Osteoblast (primary cell): Measurements from ENCODE around the gene PHLDB1. TPM values are rescaled to one million over a fixed set of nuclear protein-coding genes. Genes with fewer than 3 reads are reported as not detected.
A peak's percentile ranks its signal among the peaks of the same experiment; 100 is the strongest.

Source experiments
- DNase-seq: peaks from one replicate; pipeline ENCODE4 v3.0.0; 2011; ENCODE audit warnings: low spot score, mixed read lengths; ENCODE audit not compliant: insufficient read length; ENCODE audit errors: missing footprints
- H2AFZ ChIP-seq: 2 replicates; pipeline ENCODE4 v1.6.0; 2011; ENCODE audit warnings: mild to moderate bottlenecking, low read length
- H3K27ac ChIP-seq: 2 replicates; pipeline ENCODE4 v1.5.1; 2011; ENCODE audit warnings: mild to moderate bottlenecking, low read depth, low read length, moderate library complexity
- H3K27me3 ChIP-seq: 2 replicates; pipeline ENCODE4 v1.6.0; 2012; ENCODE audit warnings: mild to moderate bottlenecking, control low read depth, inconsistent platforms, low read length, moderate library complexity; ENCODE audit not compliant: insufficient read depth
- H3K36me3 ChIP-seq: 2 replicates; pipeline ENCODE4 v1.5.1; 2011; ENCODE audit warnings: mild to moderate bottlenecking, low read length, control low read depth, moderate library complexity; ENCODE audit not compliant: insufficient read depth
- H3K4me1 ChIP-seq: 2 replicates; pipeline ENCODE4 v1.5.1; 2011; ENCODE audit warnings: mild to moderate bottlenecking, low read length, control low read depth, moderate library complexity; ENCODE audit not compliant: insufficient read depth
- H3K4me2 ChIP-seq: 2 replicates; pipeline ENCODE4 v1.6.0; 2011; ENCODE audit warnings: mild to moderate bottlenecking, low read length; ENCODE audit not compliant: insufficient read depth
- H3K4me3 ChIP-seq: fragments of 200-600 bp; sonication (generic); 3 replicates; pipeline ENCODE4 v1.5.1; 2012; ENCODE audit warnings: mild to moderate bottlenecking, low read length, inconsistent platforms; ENCODE audit not compliant: insufficient read depth
- H3K79me2 ChIP-seq: 2 replicates; pipeline ENCODE4 v1.6.0; 2012; ENCODE audit warnings: mild to moderate bottlenecking, low read length, control low read depth, inconsistent platforms; ENCODE audit not compliant: insufficient read depth
- H3K9me3 ChIP-seq: 2 replicates; pipeline ENCODE4 v1.5.1; 2011; ENCODE audit warnings: low read depth, low read length, control low read depth
- H4K20me1 ChIP-seq: 2 replicates; pipeline ENCODE4 v1.6.0; 2012; ENCODE audit warnings: mild to moderate bottlenecking, low read length, control low read depth; ENCODE audit not compliant: insufficient read depth
- CTCF ChIP-seq: IDR thresholded peaks from 2 replicates; pipeline ENCODE4 v1.5.1; 2011; ENCODE audit warnings: mild to moderate bottlenecking, low read depth, low read length, moderate library complexity; ENCODE audit errors: extremely low read depth
- total RNA-seq: library from RNA; depleted of rRNA; stranded (reverse); fragments of >200 nt; gene quantifications from 2 replicates; pipeline ENCODE4 v1.2.3, GENCODE V29; 2012

PHLDB1 gene
- total RNA-seq, 1 donor: 96.3 TPM

- Histone ChIP-seq H3K27me3 (no peaks in the 10 kb centered on the region), H3K9me3 (no peaks in the 10 kb centered on the region), H3K4me3 (peak overlapping the region; percentile 9), H4K20me1 (no peaks in the 10 kb centered on the region), H3K27ac (peak overlapping the region; percentile 94), H3K79me2 (peaks cover 26% of the 10 kb centered on the region), H3K4me1 (peaks cover 47% of the 10 kb centered on the region), H3K4me2 (peak overlapping the region; percentile 58), H3K36me3 (peaks cover 29% of the 10 kb centered on the region), H2AFZ (no peak overlapping the region)
- peak; percentile 94 for DNase-seq
- TF ChIP-seq CTCF: no peak
Measured at GRCh38 chr11:118605116-118605867, 2.1 kb upstream of the PHLDB1 start.

- Histone ChIP-seq H3K4me2 (peak overlapping the region; percentile 58), H3K79me2 (peaks cover 35% of the 10 kb centered on the region), H3K4me3 (peak overlapping the region; percentile 9), H4K20me1 (no peaks in the 10 kb centered on the region), H2AFZ (no peak overlapping the region), H3K36me3 (peaks cover 22% of the 10 kb centered on the region), H3K9me3 (no peaks in the 10 kb centered on the region), H3K27ac (peak overlapping the region; percentile 94), H3K27me3 (no peaks in the 10 kb centered on the region), H3K4me1 (peaks cover 54% of the 10 kb centered on the region)
- DNase-seq: no peak
- no peak for TF ChIP-seq CTCF
Measured at GRCh38 chr11:118606157-118606843, 1.1 kb upstream of the PHLDB1 start.

- no peak overlapping the region for H3K4me3 ChIP-seq
- H4K20me1 ChIP-seq: no peaks in the 10 kb centered on the region
- no peaks in the 10 kb centered on the region for H3K27me3 ChIP-seq
- DNase-seq: no peak
- peak overlapping the region; percentile 94 for H3K27ac ChIP-seq
- peaks cover 35% of the 10 kb centered on the region for H3K79me2 ChIP-seq
- H3K9me3 ChIP-seq: no peaks in the 10 kb centered on the region
- peaks cover 55% of the 10 kb centered on the region for H3K4me1 ChIP-seq
- H3K4me2 ChIP-seq: peak overlapping the region; percentile 30
- H2AFZ ChIP-seq: no peak overlapping the region
- H3K36me3 ChIP-seq: peaks cover 16% of the 10 kb centered on the region
- no peak for TF ChIP-seq CTCF
Measured at GRCh38 chr11:118606844-118607228, 579 bp upstream of the PHLDB1 start.
